HEK293 (cell line): ENCODE measurements around the gene DNMT1.

Source experiments
- CTCF ChIA-PET: fragments of 350-600 bp; formaldehyde crosslinking; extraction: SDS; loops from one replicate; lab custom pipeline; 2021; ENCODE audit warnings: antibody characterized with exemption; lab: Yijun Ruan, JAX
- POLR2A ChIA-PET: fragments of 300-600 bp; formaldehyde crosslinking; extraction: SDS; loops from one replicate; lab custom pipeline; 2020; ENCODE audit warnings: antibody characterized with exemption, inconsistent platforms; lab: Yijun Ruan, JAX
- H3K27ac ChIP-seq: fragments of 200-500 bp; sonication (Bioruptor generic); 2 replicates; pipeline ENCODE4 v1.5.1; 2014; ENCODE audit warnings: low read depth, low read length, control low read depth, inconsistent platforms; ENCODE audit errors: extremely low read depth
- H3K36me3 ChIP-seq, 2 experiments: fragments of 200-500 bp in 1 of 2; sonication (Bioruptor generic) in 1 of 2; 1 replicate in 1 of 2; 2 replicates in 1 of 2; pipeline ENCODE4 v1.5.1; 2014 to 2017; ENCODE audit warnings: inconsistent platforms in 2 of 2, low read length in 2 of 2; ENCODE audit not compliant: control insufficient read depth in 2 of 2, insufficient read depth in 1 of 2
- H3K4me1 ChIP-seq: fragments of 200-500 bp; sonication (Bioruptor generic); 2 replicates; pipeline ENCODE4 v1.5.1; 2014; ENCODE audit warnings: mild to moderate bottlenecking, low read length, inconsistent platforms; ENCODE audit not compliant: control insufficient read depth, insufficient read depth
- H3K4me3 ChIP-seq: 2 replicates; pipeline ENCODE4 v1.5.1; 2011; ENCODE audit warnings: low read depth, mild to moderate bottlenecking, control low read depth, low read length, moderate library complexity
- H3K9me3 ChIP-seq: fragments of 200-500 bp; sonication (Bioruptor generic); 2 replicates; pipeline ENCODE4 v1.5.1; 2014; ENCODE audit warnings: low read depth, low read length, inconsistent platforms; ENCODE audit not compliant: control insufficient read depth, insufficient read depth
- BCL6B ChIP-seq: fragments of 450-650 bp; formaldehyde crosslinking; IDR thresholded peaks from 2 replicates; pipeline ENCODE4 v1.5.1; 2017; ENCODE audit warnings: missing biosample characterization, missing genetic modification characterization
- FEZF1 ChIP-seq: fragments of 450-650 bp; formaldehyde crosslinking; IDR thresholded peaks from 2 replicates; pipeline ENCODE4 v1.5.1; 2016; ENCODE audit warnings: missing biosample characterization, missing genetic modification characterization
- HOXD13 ChIP-seq: sonication (generic); formaldehyde crosslinking; IDR thresholded peaks from 2 replicates; pipeline ENCODE4 v1.8.0; 2022; ENCODE audit warnings: missing genetic modification reagents, borderline replicate concordance
- IKZF3 ChIP-seq: fragments of 450-650 bp; IDR thresholded peaks from 2 replicates; pipeline ENCODE4 v1.5.0; 2018; ENCODE audit warnings: missing biosample characterization, mild to moderate bottlenecking, missing genetic modification characterization, moderate library complexity
- KLF1 ChIP-seq: fragments of 450-650 bp; formaldehyde crosslinking; IDR thresholded peaks from 2 replicates; pipeline ENCODE4 v1.5.1; 2016; ENCODE audit warnings: missing biosample characterization, missing genetic modification characterization
- KLF10 ChIP-seq: fragments of 450-650 bp; IDR thresholded peaks from 2 replicates; pipeline ENCODE4 v1.5.1; 2018; ENCODE audit warnings: missing biosample characterization, mild to moderate bottlenecking, missing genetic modification characterization
- KLF16 ChIP-seq: fragments of 450-650 bp; formaldehyde crosslinking; IDR thresholded peaks from 2 replicates; pipeline ENCODE4 v1.5.1; 2017; ENCODE audit warnings: missing biosample characterization, missing genetic modification characterization
- SCRT2 ChIP-seq: fragments of 450-650 bp; formaldehyde crosslinking; IDR thresholded peaks from 2 replicates; pipeline ENCODE4 v1.5.1; 2016; ENCODE audit warnings: missing biosample characterization, missing genetic modification characterization
- TRIM28 ChIP-seq: IDR thresholded peaks from 2 replicates; pipeline ENCODE4 v1.6.1; 2011; ENCODE audit warnings: low read length, control low read depth, borderline replicate concordance
- ZNF169 ChIP-seq: fragments of 450-650 bp; formaldehyde crosslinking; IDR thresholded peaks from 2 replicates; pipeline ENCODE4 v1.5.1; 2016; ENCODE audit warnings: missing biosample characterization, missing genetic modification characterization
- ZNF175 ChIP-seq: fragments of 450-650 bp; formaldehyde crosslinking; IDR thresholded peaks from 2 replicates; pipeline ENCODE4 v1.5.1; 2016; ENCODE audit warnings: missing biosample characterization, missing genetic modification characterization
- ZNF239 ChIP-seq: fragments of 450-650 bp; formaldehyde crosslinking; IDR thresholded peaks from 2 replicates; pipeline ENCODE4 v1.5.1; 2016; ENCODE audit warnings: missing biosample characterization, missing genetic modification characterization
- ZNF24 ChIP-seq: fragments of 450-650 bp; formaldehyde crosslinking; IDR thresholded peaks from 2 replicates; pipeline ENCODE4 v1.5.1; 2016; ENCODE audit warnings: missing biosample characterization, missing genetic modification characterization
- ZNF274 ChIP-seq, 2 experiments: fragments of 200-500 bp in 1 of 2; fragments of 450-650 bp in 1 of 2; sonication (Bioruptor generic) in 1 of 2; formaldehyde crosslinking in 1 of 2; IDR thresholded peaks; 2 replicates each; pipeline versions ENCODE4 v1.5.1 to v1.6.1; 2014 to 2016; ENCODE audit warnings: borderline replicate concordance in 1 of 2, inconsistent platforms in 1 of 2, low read length in 1 of 2, missing biosample characterization in 1 of 2, missing genetic modification characterization in 1 of 2
- ZNF350 ChIP-seq: fragments of 450-650 bp; formaldehyde crosslinking; IDR thresholded peaks from 2 replicates; pipeline ENCODE4 v1.5.0; 2017; ENCODE audit warnings: missing biosample characterization, mild to moderate bottlenecking, missing genetic modification characterization
- ZNF394 ChIP-seq: fragments of 450-650 bp; formaldehyde crosslinking; IDR thresholded peaks from 2 replicates; pipeline ENCODE4 v1.5.1; 2016; ENCODE audit warnings: missing biosample characterization, missing genetic modification characterization, mild to moderate bottlenecking, moderate library complexity, borderline replicate concordance
- ZNF558 ChIP-seq: fragments of 450-650 bp; formaldehyde crosslinking; IDR thresholded peaks from 2 replicates; pipeline ENCODE4 v1.5.1; 2016; ENCODE audit warnings: missing biosample characterization, missing genetic modification characterization
- ZNF654 ChIP-seq: fragments of 450-650 bp; formaldehyde crosslinking; IDR thresholded peaks from 2 replicates; pipeline ENCODE4 v1.5.1; 2016; ENCODE audit warnings: low read depth, missing biosample characterization, missing genetic modification characterization
- ZNF701 ChIP-seq: fragments of 450-650 bp; formaldehyde crosslinking; IDR thresholded peaks from 2 replicates; pipeline ENCODE4 v1.5.1; 2016; ENCODE audit warnings: missing biosample characterization, missing genetic modification characterization
- ZNF76 ChIP-seq: fragments of 450-650 bp; formaldehyde crosslinking; IDR thresholded peaks from 2 replicates; pipeline ENCODE4; 2016; ENCODE audit warnings: low read depth, missing biosample characterization, missing genetic modification characterization, borderline replicate concordance
- ZSCAN5A ChIP-seq: fragments of 450-650 bp; formaldehyde crosslinking; IDR thresholded peaks from 2 replicates; pipeline ENCODE4 v1.5.1; 2016; ENCODE audit warnings: missing biosample characterization, missing genetic modification characterization
- TF ChIP-seq, protein P1 (sequence below): fragments of 450-650 bp; formaldehyde crosslinking; conservative IDR thresholded peaks from 2 replicates; pipeline ENCODE4 v1.5.1; 2016; ENCODE audit warnings: low read depth, missing biosample characterization, missing genetic modification characterization
- TF ChIP-seq, protein P2 (sequence below): sonication (generic); formaldehyde crosslinking; IDR thresholded peaks from 2 replicates; pipeline ENCODE4 v1.8.1; 2022; ENCODE audit warnings: mild to moderate bottlenecking, moderate library complexity, missing genetic modification reagents
- TF ChIP-seq, protein P3 (sequence below): fragments of 450-650 bp; formaldehyde crosslinking; IDR thresholded peaks from 2 replicates; pipeline ENCODE4 v1.5.1; 2016; ENCODE audit warnings: missing biosample characterization, missing genetic modification characterization, borderline replicate concordance

The DNMT1 gene

GRCh38 chr19:10235409-10235808, 40.7 kb upstream of the DNMT1 start (continued):
- TF ChIP-seq, protein P1, sequence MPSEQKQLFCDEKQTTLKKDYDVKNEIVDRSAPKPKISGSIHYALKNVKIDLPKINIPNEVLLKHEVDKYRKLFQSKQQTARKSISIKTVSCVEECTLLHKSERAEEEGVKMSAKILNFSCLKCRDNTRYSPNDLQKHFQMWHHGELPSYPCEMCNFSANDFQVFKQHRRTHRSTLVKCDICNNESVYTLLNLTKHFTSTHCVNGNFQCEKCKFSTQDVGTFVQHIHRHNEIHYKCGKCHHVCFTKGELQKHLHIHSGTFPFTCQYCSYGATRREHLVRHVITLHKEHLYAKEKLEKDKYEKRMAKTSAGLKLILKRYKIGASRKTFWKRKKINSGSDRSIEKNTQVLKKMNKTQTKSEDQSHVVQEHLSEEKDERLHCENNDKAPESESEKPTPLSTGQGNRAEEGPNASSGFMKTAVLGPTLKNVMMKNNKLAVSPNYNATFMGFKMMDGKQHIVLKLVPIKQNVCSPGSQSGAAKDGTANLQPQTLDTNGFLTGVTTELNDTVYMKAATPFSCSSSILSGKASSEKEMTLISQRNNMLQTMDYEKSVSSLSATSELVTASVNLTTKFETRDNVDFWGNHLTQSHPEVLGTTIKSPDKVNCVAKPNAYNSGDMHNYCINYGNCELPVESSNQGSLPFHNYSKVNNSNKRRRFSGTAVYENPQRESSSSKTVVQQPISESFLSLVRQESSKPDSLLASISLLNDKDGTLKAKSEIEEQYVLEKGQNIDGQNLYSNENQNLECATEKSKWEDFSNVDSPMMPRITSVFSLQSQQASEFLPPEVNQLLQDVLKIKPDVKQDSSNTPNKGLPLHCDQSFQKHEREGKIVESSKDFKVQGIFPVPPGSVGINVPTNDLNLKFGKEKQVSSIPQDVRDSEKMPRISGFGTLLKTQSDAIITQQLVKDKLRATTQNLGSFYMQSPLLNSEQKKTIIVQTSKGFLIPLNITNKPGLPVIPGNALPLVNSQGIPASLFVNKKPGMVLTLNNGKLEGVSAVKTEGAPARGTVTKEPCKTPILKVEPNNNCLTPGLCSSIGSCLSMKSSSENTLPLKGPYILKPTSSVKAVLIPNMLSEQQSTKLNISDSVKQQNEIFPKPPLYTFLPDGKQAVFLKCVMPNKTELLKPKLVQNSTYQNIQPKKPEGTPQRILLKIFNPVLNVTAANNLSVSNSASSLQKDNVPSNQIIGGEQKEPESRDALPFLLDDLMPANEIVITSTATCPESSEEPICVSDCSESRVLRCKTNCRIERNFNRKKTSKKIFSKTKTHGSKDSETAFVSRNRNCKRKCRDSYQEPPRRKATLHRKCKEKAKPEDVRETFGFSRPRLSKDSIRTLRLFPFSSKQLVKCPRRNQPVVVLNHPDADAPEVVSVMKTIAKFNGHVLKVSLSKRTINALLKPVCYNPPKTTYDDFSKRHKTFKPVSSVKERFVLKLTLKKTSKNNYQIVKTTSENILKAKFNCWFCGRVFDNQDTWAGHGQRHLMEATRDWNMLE (tag by site-specific recombination): peak; percentile 61
- peak; percentile 56; the same call in 1 of the 2 replicates for TF ChIP-seq ZNF394 (tag by site-specific recombination)

DNA sequence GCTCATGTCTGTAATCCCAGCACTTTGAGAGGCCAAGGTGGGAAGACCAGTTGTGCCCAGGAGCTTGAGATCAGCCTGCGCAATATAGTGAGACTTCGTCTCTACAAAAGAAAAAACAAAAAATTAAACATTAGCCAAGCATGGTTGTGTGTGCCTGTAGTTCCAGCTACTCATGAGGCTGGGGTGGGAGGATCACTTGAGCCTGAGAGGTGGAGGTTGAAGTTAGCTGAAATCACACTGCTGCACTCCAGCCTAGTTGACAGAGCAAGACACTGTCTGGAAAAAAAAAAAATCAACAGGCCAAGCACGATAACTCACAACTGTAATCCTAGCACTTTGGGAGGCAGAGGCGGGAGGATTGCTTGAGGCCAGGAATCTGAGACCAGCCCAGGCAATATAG, 40.2 kb upstream of the DNMT1 start:
- POLR2A ChIA-PET: no interaction called here

DNA sequence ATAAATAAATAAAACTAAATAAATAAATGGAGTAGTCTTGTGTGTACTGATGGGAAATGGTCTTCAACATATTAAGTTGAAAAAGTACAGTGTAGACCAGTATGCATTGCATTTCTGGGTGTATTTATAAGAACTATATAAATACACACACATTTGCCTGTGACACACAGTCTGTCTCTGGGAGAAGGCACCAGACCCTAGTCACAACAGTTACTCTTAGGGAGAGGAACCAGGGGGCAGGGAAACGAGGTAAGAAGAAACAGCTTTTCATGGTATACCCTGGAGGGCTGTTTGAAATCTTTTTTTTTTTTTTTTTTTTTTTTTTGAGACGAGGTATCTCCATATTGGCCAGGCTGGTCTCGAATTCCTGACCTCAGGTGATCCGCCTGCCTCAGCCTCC, 39.2 kb upstream of the DNMT1 start:
- H3K9me3 ChIP-seq: no peaks in the 10 kb centered on the region
- CTCF ChIA-PET: interaction anchor here (3.8 kb wide), 1 partner anchor 16 kb away, joined by 23 read pairs; no protein-coding TSS in a partner anchor
- H3K36me3 ChIP-seq: no peaks in the 10 kb centered on the region
- H3K4me3 ChIP-seq: no peak overlapping the region
- no peak overlapping the region for H3K27ac ChIP-seq
- H3K4me1 ChIP-seq: no peaks in the 10 kb centered on the region
- TF ChIP-seq ZSCAN5A (tag by site-specific recombination) (no peak), SCRT2 (tag by site-specific recombination) (no peak), ZNF24 (tag by site-specific recombination) (no peak), ZNF274 (IDR thresholded peaks at IDR 0.05; ENCODE audit: low read length) (no peak), ZNF274 (tag by site-specific recombination; IDR thresholded peaks at IDR 0.05; ENCODE audit: borderline replicate concordance) (no peak), ZNF701 (tag by site-specific recombination) (no peak), ZNF394 (tag by site-specific recombination) (no peak), BCL6B (tag by site-specific recombination) (no peak), ZNF350 (tag by site-specific recombination) (no peak), IKZF3 (tag by site-specific recombination) (no peak), FEZF1 (tag by site-specific recombination) (no peak), KLF1 (tag by site-specific recombination) (no peak)
- TF ChIP-seq, protein P2, sequence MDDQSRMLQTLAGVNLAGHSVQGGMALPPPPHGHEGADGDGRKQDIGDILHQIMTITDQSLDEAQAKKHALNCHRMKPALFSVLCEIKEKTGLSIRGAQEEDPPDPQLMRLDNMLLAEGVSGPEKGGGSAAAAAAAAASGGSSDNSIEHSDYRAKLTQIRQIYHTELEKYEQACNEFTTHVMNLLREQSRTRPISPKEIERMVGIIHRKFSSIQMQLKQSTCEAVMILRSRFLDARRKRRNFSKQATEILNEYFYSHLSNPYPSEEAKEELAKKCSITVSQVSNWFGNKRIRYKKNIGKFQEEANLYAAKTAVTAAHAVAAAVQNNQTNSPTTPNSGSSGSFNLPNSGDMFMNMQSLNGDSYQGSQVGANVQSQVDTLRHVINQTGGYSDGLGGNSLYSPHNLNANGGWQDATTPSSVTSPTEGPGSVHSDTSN (CRISPR knock-in tag): no peak
- TF ChIP-seq, protein P3, sequence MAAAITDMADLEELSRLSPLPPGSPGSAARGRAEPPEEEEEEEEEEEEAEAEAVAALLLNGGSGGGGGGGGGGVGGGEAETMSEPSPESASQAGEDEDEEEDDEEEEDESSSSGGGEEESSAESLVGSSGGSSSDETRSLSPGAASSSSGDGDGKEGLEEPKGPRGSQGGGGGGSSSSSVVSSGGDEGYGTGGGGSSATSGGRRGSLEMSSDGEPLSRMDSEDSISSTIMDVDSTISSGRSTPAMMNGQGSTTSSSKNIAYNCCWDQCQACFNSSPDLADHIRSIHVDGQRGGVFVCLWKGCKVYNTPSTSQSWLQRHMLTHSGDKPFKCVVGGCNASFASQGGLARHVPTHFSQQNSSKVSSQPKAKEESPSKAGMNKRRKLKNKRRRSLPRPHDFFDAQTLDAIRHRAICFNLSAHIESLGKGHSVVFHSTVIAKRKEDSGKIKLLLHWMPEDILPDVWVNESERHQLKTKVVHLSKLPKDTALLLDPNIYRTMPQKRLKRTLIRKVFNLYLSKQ (tag by site-specific recombination): no peak
- POLR2A ChIA-PET: no interaction called here

More for the DNA sequence above, 40.2 kb upstream of the DNMT1 start:
- Histone ChIP-seq H3K4me1 (no peaks in the 10 kb centered on the region), H3K4me3 (no peak overlapping the region), H3K9me3 (no peaks in the 10 kb centered on the region), H3K27ac (no peak overlapping the region), H3K36me3 (no peaks in the 10 kb centered on the region)
- no peak for TF ChIP-seq ZNF239 (tag by site-specific recombination)
- TF ChIP-seq ZNF76 (tag by site-specific recombination): no peak
- no peak for TF ChIP-seq ZNF175 (tag by site-specific recombination)
- no peak for TF ChIP-seq ZNF558
- no peak for TF ChIP-seq ZNF654 (tag by site-specific recombination)
- TF ChIP-seq ZNF169 (tag by site-specific recombination): no peak
- TF ChIP-seq TRIM28: no peak
- TF ChIP-seq KLF10: no peak
- TF ChIP-seq HOXD13 (CRISPR knock-in tag): no peak
- no peak for TF ChIP-seq KLF16
- CTCF ChIA-PET: interaction anchor here (0.6 to 3.8 kb wide), 2 partner anchors 15 to 136 kb away, joined by 3 to 23 read pairs; no protein-coding TSS in a partner anchor
